HG02885 (cell line): ENCODE measurements around the gene RUFY1.

ENCODE experiments used
- ATAC-seq: cut with Tn5 transposase; IDR thresholded peaks from one replicate; pipeline ENCODE4 v1.9.1; 2021; ENCODE audit warnings: mild to moderate bottlenecking; ENCODE audit not compliant: unreplicated experiment, poor library complexity

RUFY1 gene

GRCh38 chr5:179601871-179602625, 51.7 kb downstream of the RUFY1 start:
- ATAC-seq, result no peak

- ATAC-seq, result no peak
Measured at GRCh38 chr5:179603308-179603707, 53.0 kb downstream of the RUFY1 start.

- ATAC-seq, result no peak
Measured at GRCh38 chr5:179605026-179605833, 54.9 kb downstream of the RUFY1 start.

DNA sequence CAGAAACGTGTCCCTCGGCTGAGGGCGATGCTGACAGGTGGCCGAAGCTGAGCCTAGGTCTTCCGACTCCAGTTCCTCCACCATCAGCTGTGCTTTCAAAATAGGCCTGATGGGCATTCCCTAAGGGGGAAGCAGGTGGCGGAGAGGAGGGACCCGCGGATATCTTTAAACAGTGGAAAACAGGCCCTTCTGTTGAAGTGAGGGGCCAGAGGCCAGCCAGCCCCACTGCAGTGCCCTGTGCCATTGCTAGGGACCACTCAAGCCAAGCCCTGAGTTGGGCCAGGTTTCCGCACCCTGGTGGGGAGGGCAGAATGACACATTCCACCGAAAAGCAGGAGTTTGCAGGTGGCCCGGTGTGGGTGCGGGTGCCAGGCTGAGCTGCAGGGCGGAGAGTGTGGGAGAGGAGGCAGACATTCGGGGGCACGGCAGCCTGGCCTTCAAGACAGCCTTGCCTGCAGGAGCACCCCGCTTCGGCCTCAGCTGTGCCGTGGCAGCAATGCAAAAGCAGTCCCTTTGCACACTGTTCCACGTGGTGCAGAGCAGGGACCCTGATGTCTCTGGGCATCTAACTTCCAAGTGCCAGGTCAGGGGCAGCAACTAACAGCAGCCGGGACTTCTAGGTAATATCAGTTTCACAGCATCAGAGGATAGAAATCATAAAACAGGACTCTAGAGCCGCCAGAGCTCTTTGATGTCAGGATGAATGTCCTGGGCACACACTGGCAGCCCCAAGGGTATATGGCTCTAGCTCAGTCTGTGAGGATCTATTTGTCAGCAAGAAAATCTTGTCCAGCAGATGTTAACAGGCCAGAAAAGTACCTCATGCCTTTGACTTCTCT, 55.9 kb downstream of the RUFY1 start:
- no peak for ATAC-seq

DNA sequence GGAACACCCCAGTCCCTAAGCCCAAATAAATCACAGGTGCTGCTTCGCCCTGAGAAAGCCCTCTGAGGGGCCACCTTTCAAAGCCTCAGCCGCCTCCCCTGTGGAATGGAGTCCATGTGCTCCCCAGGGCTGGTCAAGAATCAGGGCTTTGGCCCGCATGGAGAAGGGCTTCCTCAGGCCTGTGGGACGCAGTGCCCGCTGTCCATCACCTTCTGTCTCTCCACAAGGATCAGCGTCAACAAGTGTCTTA, 56.5 kb downstream of the RUFY1 start:
- ATAC-seq, result no peak

DNA sequence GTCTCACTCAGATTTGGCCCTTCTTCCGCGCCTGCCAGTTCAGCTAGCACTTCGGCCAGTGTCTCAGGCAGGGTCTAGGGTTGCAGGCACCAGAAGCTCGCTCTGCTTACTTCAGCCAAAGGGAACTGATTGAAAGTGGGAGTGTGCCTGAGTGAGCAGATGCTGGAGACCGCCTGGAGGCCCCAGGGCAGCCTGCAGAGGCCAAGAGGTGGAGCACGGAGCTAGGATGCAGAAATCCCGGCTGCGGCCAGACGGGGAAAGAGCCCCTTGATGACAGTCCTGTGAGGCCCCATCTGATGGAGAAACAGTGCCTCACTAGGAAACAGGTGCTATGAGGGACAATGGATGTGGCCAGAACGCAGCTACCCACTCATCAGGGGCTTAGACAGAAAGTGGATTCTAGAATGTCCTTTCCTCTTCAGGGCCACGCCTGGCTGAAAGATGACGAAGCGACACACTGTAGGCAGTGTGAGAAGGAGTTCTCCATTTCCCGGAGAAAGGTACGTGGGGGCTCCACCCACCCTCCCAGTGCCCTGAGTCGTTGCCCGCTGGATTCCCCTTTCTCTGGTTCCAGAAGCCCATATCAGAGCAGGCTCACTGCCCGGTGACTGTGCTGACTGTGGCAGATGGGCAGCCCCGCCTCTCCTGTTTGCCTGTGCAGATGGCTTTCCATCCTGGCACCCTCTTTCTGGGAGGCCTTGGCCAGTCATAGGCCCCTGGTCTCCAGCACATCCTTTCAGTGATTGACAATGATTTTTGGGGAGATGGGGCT, 57.0 kb downstream of the RUFY1 start:
- ATAC-seq, result no peak

DNA sequence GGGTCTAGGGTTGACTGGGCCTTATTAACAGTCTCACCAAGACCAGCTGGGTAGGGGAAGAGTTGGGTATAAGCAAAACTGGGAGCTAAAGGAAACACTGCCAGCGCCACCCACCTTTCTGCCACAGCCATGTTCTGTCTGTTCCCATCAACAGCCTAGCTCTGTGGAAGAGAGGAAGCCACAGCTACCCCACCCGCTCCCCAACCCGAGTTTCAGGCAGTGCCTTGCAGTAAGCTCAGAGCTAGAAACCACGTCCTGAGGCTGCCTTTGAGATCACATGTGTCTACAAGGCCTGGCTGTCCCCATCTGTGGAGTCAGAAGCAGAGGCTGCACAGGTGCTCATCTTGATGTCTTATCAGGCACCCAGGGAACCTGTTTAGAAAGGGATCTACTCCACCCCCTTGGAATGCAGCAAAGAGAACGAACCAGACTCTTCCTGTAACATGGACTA, 57.8 kb downstream of the RUFY1 start:
- ATAC-seq, result no peak

DNA sequence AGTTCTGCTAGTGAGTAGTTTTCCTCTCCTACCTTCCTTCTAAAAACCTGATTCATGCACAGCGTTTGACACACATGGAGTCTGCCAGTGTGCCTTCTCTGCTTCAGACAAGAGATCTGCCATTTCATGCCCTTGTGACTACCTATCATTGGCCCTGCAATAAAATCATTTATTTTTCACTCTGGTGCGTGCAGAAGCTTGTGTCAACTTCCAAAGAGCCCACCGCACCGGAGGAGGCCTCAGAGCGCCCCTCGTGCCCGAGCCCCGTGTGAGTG, 59.4 kb downstream of the RUFY1 start:
- ATAC-seq, result no peak

- no peak for ATAC-seq
Measured at GRCh38 chr5:179610109-179610902, 60.0 kb downstream of the RUFY1 start.

- no peak for ATAC-seq
Measured at GRCh38 chr5:179610903-179611265, 60.5 kb downstream of the RUFY1 start.

GRCh38 chr5:179612577-179613459, 62.5 kb downstream of the RUFY1 start:
- ATAC-seq, result no peak

DNA sequence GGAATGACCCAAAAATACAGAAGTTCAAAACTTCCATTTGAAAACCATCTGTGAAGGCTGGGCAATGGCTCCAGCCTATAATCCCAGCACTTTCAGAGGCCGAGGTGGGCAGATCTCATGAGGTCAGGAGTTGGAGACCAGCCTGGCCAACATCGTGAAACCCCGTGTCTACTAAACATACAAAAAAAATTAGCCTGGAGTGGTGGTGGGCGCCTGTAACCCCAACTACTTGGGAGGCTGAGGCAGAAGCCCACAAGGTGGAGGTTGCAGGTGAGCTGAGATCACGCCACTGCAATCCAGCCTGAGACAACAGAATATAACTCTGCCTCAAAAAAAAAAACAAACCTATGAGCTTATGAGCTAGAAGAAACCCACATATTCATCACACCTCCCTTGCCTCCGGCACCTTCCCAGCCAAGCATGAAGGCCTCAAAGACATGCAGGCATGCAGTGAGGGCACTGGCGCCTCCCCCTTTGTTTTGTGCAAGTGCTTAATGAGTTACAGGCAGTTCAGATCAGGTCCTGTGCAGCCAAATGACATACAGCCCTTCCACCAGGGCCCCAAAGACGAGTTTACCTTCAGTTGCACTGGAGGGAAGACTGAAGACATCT, 63.2 kb downstream of the RUFY1 start:
- ATAC-seq, result no peak

DNA sequence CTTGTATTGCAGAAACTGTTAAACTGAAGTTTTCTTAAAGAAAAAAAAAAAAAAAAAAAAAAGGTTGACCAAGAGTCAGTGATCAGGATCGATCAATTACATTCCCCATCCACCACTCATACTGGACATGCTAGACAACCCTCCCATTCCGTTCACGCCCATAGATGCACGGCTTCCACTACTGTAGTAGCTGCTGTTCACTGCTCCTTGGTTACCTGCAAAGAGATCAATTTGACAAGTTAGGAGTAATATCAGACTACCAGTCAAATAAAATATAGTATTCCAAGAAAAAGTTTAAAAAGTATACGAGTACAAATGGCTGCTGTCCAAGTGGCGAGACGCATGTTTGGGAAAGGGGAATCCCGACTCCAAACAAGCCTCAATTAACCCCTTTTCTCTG, 64.4 kb downstream of the RUFY1 start:
- no peak for ATAC-seq

DNA sequence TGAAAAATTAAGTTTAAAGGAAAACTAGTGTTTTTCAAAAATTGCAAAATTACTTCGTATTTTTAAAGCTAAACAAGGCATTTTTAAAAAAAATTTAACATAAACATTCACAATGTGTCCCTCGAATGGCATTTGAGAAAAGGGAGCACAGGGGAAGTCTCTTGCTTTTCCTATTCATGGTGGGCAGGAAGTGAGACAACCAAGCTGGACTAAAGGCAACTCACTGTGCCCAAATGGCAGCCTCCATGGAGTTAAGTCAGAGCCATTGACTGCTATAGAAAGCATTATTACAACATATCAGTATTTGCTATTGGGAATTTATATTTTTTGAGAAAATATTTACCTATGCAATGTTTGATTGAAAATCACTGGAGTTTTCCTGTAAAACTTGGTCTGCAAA, 64.8 kb downstream of the RUFY1 start:
- ATAC-seq, result no peak

DNA sequence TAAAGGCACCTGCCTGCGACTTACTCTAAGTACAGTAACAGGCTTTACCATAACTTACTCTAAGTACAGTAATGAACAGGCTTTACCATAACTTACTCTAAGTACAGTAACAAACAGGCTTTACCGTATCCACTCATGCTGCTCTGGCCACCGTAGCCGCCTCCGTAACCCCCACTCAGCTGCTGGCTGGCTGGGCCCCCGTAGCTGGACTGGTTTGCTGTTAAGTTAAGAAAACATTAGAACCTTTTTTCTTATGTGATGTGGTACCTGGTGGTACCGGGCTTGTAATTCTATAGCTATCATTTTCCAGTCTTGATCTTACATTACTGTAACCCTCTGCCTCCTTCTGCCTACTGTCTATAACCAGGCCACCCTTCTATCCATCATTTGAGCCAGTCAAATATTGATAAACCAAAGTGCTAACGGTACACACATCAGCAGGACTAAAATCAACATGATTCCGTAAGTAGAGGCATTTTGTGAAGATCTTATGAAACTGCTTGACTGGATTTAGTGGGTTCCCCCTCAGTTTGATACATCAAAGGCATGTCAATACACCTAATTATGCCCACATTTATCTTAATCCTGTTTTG, 65.7 kb downstream of the RUFY1 start:
- ATAC-seq, result no peak

DNA sequence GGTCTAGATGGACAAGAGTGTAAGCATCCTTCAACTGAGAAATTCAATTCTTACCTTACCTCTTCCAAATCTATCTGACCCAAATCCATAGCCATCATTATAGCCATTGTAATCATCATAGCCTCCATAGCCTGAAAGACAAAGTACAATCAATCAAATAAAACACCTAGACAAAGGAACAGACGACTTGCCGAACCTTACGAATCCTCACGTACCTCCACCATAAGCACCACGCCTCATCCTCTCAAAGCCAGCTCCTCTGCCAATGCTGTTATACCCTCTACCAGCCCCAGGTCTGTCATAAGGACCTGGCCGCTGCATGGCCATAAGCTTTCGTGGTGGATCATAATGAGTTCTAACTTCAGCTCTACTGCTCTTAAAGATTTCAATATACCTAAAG, 67.6 kb downstream of the RUFY1 start:
- no peak for ATAC-seq

- no peak for ATAC-seq
Measured at GRCh38 chr5:179618923-179619554, 68.7 kb downstream of the RUFY1 start.

GRCh38 chr5:179619776-179620175, 69.4 kb downstream of the RUFY1 start:
- ATAC-seq, result no peak
